MM.1S (cell line): ENCODE data around the gene UTS2R.

Experiments used
- DNase-seq: peaks from one replicate; pipeline ENCODE4 v3.0.0-alpha.2; 2015
- H2AFZ ChIP-seq: fragments of 300-600 bp; sonication (generic); 2 replicates; pipeline ENCODE4 v1.6.0; 2016; ENCODE audit warnings: antibody characterized with exemption, low read length
- H3F3A ChIP-seq: fragments of 300-600 bp; sonication (generic); 2 replicates; pipeline ENCODE4 v1.6.1; 2016; ENCODE audit warnings: mild to moderate bottlenecking, antibody characterized with exemption, low read length, moderate library complexity, mixed read lengths; ENCODE audit not compliant: insufficient read depth
- H3K27ac ChIP-seq: fragments of 300-600 bp; sonication (generic); 2 replicates; pipeline ENCODE4 v1.5.1; 2016; ENCODE audit warnings: mild to moderate bottlenecking, low read length
- H3K27me3 ChIP-seq: fragments of 300-600 bp; sonication (generic); replicated peaks from 2 replicates; pipeline ENCODE4 v1.6.0; 2016; ENCODE audit warnings: low read length; ENCODE audit not compliant: insufficient read depth
- H3K36me3 ChIP-seq: fragments of 300-600 bp; sonication (generic); replicated peaks from 2 replicates; pipeline ENCODE4 v1.6.1; 2016; ENCODE audit warnings: mild to moderate bottlenecking, low read length, mixed read lengths; ENCODE audit not compliant: insufficient read depth
- H3K4me1 ChIP-seq: fragments of 300-600 bp; sonication (generic); 2 replicates; pipeline ENCODE4 v1.6.1; 2016; ENCODE audit warnings: low read length, mixed read lengths
- H3K4me2 ChIP-seq: fragments of 300-600 bp; sonication (generic); 2 replicates; pipeline ENCODE4 v1.6.0; 2016; ENCODE audit warnings: low read depth, low read length
- H3K4me3 ChIP-seq: fragments of 300-600 bp; sonication (generic); 2 replicates; pipeline ENCODE4 v1.5.1; 2016; ENCODE audit warnings: low read length, mixed read lengths
- H3K79me2 ChIP-seq: fragments of 300-600 bp; sonication (generic); 2 replicates; pipeline ENCODE4 v1.6.1; 2016; ENCODE audit warnings: mixed run types, low read length, mixed read lengths
- H3K9ac ChIP-seq: fragments of 300-600 bp; sonication (generic); 2 replicates; pipeline ENCODE4 v1.6.1; 2016; ENCODE audit warnings: low read length, mixed read lengths
- H3K9me2 ChIP-seq: fragments of 300-600 bp; sonication (generic); replicated peaks from 2 replicates; pipeline ENCODE4 v1.6.1; 2016; ENCODE audit warnings: mild to moderate bottlenecking, low read length, mixed read lengths; ENCODE audit not compliant: insufficient read depth
- H3K9me3 ChIP-seq: fragments of 300-600 bp; sonication (generic); replicated peaks from 2 replicates; pipeline ENCODE4 v1.6.1; 2016; ENCODE audit warnings: mild to moderate bottlenecking, low read length, mixed read lengths; ENCODE audit not compliant: insufficient read depth
- H4K20me1 ChIP-seq: fragments of 300-600 bp; sonication (generic); 2 replicates; pipeline ENCODE4 v1.6.1; 2016; ENCODE audit warnings: mild to moderate bottlenecking, low read length, moderate library complexity, mixed read lengths; ENCODE audit not compliant: insufficient read depth
- EZH2 ChIP-seq: fragments of 300-600 bp; sonication (generic); optimal IDR thresholded peaks from 2 replicates; pipeline ENCODE3; 2017; ENCODE audit warnings: low read depth, mild to moderate bottlenecking, antibody characterized with exemption, low read length, mixed read lengths
- EZH2phosphoT487 ChIP-seq: fragments of 300-600 bp; sonication (generic); IDR thresholded peaks from 2 replicates; pipeline ENCODE4 v1.6.1; 2018; ENCODE audit warnings: antibody characterized with exemption, low read length
- TF ChIP-seq, protein P1 (sequence below): fragments of 300-600 bp; sonication (generic); IDR thresholded peaks from 2 replicates; pipeline ENCODE4 v1.5.1; 2016; ENCODE audit warnings: antibody characterized with exemption, low read length, mixed read lengths

The UTS2R gene

DNA sequence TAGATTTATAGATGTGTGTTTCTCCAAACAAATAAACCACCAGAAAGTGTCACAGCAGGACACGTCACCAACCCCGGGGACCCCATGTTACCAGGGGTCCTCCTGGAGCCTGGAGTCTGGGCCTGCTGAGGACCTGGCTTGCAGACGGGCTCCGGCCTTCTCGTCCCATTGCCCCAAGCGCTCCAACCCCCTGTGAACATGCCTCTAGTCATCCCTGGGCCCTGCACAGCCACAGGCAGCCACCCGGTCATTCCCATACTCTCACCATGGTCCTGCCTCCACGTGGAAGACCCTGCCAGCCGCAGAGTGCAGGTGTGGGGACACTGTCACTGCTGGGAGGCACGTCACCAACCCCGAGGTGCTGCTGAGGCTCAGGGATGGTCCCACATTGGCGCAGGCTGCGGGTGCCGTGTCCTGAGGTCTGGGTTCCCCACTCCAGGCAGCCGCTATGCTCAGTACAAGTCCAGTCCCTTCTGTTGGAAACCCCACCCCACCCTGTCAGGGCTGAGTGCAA, 42.5 kb upstream of the UTS2R start:
- H3K36me3 ChIP-seq, result no peaks in the 10 kb centered on the region
- H3K27ac ChIP-seq, result no peak overlapping the region
- no peaks in the 10 kb centered on the region for H4K20me1 ChIP-seq
- peaks cover 30% of the 10 kb centered on the region for H3K4me1 ChIP-seq
- no peak overlapping the region for H2AFZ ChIP-seq
- no peaks in the 10 kb centered on the region for H3K9me2 ChIP-seq
- no peak overlapping the region for H3K4me2 ChIP-seq
- no peaks in the 10 kb centered on the region for H3F3A ChIP-seq
- H3K9me3 ChIP-seq, result no peaks in the 10 kb centered on the region
- TF ChIP-seq EZH2phosphoT487 (no peak), EZH2 (no peak)
- TF ChIP-seq, protein P1, sequence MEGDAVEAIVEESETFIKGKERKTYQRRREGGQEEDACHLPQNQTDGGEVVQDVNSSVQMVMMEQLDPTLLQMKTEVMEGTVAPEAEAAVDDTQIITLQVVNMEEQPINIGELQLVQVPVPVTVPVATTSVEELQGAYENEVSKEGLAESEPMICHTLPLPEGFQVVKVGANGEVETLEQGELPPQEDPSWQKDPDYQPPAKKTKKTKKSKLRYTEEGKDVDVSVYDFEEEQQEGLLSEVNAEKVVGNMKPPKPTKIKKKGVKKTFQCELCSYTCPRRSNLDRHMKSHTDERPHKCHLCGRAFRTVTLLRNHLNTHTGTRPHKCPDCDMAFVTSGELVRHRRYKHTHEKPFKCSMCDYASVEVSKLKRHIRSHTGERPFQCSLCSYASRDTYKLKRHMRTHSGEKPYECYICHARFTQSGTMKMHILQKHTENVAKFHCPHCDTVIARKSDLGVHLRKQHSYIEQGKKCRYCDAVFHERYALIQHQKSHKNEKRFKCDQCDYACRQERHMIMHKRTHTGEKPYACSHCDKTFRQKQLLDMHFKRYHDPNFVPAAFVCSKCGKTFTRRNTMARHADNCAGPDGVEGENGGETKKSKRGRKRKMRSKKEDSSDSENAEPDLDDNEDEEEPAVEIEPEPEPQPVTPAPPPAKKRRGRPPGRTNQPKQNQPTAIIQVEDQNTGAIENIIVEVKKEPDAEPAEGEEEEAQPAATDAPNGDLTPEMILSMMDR, result no peak
- no peak overlapping the region for H3K9ac ChIP-seq
- no peaks in the 10 kb centered on the region for H3K79me2 ChIP-seq
- DNase-seq, result no peak
- no peak overlapping the region for H3K4me3 ChIP-seq
- H3K27me3 ChIP-seq, result no peaks in the 10 kb centered on the region

DNA sequence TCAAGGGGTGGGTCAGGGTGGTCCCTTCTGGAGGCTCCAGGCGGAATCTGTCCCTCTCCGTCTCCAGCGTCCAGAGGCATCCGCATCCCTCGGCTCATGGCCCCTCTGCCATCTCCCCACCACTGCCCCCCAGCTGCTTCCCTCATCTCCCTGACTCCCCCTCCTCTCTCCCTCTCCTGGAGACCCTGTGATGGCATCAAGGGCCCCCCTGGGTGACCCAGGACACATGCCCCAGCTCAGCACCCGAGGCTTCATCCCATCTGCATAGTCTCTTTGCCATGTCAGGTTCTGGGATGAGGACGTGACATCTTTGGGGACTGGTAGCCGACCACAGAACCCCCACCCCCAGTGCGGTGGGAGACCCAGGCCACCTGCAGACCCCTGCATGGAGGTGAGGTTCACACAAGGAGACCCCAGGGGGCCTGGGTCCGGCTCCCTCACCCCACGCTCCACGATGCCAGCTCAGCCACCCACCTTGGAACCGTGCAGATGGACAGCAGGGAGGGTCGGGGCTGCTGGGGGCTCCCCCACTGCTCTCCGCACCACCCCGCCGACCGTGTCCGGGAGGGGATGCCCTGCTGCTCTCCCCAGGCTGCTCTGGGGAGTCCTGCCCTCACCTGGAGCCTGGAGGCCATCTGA, 41.8 kb upstream of the UTS2R start:
- peak overlapping the region; percentile 42; the same call in 1 of the 2 replicates for H3K27ac ChIP-seq
- no peak for DNase-seq

DNA sequence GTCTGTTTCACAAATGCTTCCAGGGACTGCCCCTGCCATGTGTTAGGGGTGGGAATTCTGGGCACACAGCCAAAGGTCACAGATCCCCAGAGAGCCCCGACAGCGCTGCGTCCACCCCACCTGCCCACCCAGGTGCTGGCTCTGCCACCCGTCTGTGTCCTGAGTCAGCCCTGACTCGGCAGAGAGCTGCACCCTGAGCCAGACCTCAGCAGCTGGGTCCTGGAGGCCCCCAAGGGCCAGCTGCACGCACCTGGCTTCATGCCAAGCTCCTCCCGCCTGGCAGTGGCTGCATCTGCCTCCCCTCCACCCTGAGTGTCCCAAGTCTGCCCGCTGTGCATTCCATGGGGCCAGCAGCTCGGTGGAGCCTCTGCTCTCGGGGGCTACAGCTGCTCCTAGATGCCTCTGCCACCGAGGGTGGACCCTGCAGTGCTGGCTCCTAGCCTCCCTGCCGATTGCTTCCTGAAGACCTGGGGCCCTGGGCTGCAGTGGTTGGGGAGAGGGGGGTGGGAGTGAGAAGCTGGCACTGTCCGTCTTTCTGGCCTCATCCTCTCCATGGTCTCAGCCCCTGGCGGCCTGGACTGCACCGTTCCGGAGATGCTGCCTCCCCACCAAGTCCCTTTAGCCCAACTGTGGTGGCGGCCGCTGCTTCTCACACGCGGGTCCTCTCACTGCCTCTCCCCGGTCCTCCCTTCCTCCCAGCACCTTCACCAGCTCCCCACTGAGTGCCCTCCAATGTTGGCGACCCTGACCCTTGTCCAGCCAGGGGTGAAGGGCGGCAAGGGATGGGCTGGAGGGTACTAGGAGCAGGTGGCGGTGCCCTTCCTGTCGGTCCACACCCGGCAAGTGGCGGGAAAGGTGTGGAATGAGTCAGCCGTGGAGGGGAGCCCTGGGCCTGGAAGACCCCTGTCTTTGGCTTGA, 41.0 kb upstream of the UTS2R start:
- TF ChIP-seq, protein P1, result no peak
- TF ChIP-seq EZH2phosphoT487 (no peak), EZH2 (no peak)
- no peaks in the 10 kb centered on the region for H3K27me3 ChIP-seq
- H3K9me3 ChIP-seq, result no peaks in the 10 kb centered on the region
- peak overlapping the region; percentile 27; the same call in 1 of the 2 replicates for H2AFZ ChIP-seq
- H3K79me2 ChIP-seq, result no peaks in the 10 kb centered on the region
- no peaks in the 10 kb centered on the region for H3K36me3 ChIP-seq
- H3F3A ChIP-seq, result peaks cover 13% of the 10 kb centered on the region
- H4K20me1 ChIP-seq, result no peaks in the 10 kb centered on the region
- peak overlapping the region; percentile 72 for H3K4me2 ChIP-seq
- H3K9me2 ChIP-seq, result no peaks in the 10 kb centered on the region
- H3K4me3 ChIP-seq, result no peak overlapping the region
- peak overlapping the region; percentile 42; the same call in 1 of the 2 replicates for H3K27ac ChIP-seq
- peaks cover 44% of the 10 kb centered on the region for H3K4me1 ChIP-seq
- peak overlapping the region; percentile 22; the same call in 1 of the 2 replicates for H3K9ac ChIP-seq
- DNase-seq, result peak; percentile 93

More for the DNA sequence above, 41.8 kb upstream of the UTS2R start:
- H3K4me3 ChIP-seq, result no peak overlapping the region
- no peaks in the 10 kb centered on the region for H3K27me3 ChIP-seq
- TF ChIP-seq EZH2phosphoT487 (no peak), EZH2 (no peak)
- TF ChIP-seq, protein P1, result no peak
- peak overlapping the region; percentile 22; the same call in 1 of the 2 replicates for H3K9ac ChIP-seq
- H3K36me3 ChIP-seq, result no peaks in the 10 kb centered on the region
- H3F3A ChIP-seq, result 0 out of 2 replicates have a peak, but pooled peaks cover 5% of the 10 kb centered on the region
- H4K20me1 ChIP-seq, result no peaks in the 10 kb centered on the region
- peaks cover 38% of the 10 kb centered on the region for H3K4me1 ChIP-seq
- H3K9me3 ChIP-seq, result no peaks in the 10 kb centered on the region
- H3K4me2 ChIP-seq, result peak overlapping the region; percentile 72; the same call in 1 of the 2 replicates
- H3K79me2 ChIP-seq, result no peaks in the 10 kb centered on the region
- H3K9me2 ChIP-seq, result no peaks in the 10 kb centered on the region
- peak overlapping the region; percentile 27; the same call in 1 of the 2 replicates for H2AFZ ChIP-seq
